HCT116 (cell line): ENCODE measurements around the gene A2ML1.
"Not testable (repeated sequence)": the region's sequence is repeated elsewhere in the genome, so short reads cannot be mapped to it uniquely, and the experiment has no call there.

Experiments used
- CTCF ChIP-seq, 3 experiments: fragments of 200-600 bp in 1 of 3; sonication (generic) in 1 of 3; IDR thresholded peaks in 2 of 3; conservative IDR thresholded peaks in 1 of 3; 2 replicates each; pipeline ENCODE4 v1.5.1; 2012 to 2017; ENCODE audit warnings: low read depth in 2 of 3, low read length in 2 of 3, antibody characterized with exemption in 1 of 3, borderline replicate concordance in 1 of 3, control low read depth in 1 of 3, mild to moderate bottlenecking in 1 of 3, mixed read lengths in 1 of 3, mixed run types in 1 of 3, moderate library complexity in 1 of 3; ENCODE audit not compliant: insufficient read depth in 1 of 3
- MAX ChIP-seq: IDR thresholded peaks from 2 replicates; pipeline ENCODE4 v1.6.1; 2012
- POLR2A ChIP-seq: IDR thresholded peaks from 2 replicates; pipeline ENCODE4 v1.7.0; 2011; ENCODE audit warnings: borderline replicate concordance; ENCODE audit not compliant: insufficient read depth, insufficient read length; ENCODE audit errors: extremely low read depth
- POLR2AphosphoS5 ChIP-seq: IDR thresholded peaks from 2 replicates; pipeline ENCODE4 v1.6.1; 2011; ENCODE audit warnings: mild to moderate bottlenecking, low read depth, low read length, moderate library complexity
- SIN3A ChIP-seq: IDR thresholded peaks from 2 replicates; pipeline ENCODE4 v1.6.1; 2012; ENCODE audit warnings: low read depth
- TCF7L2 ChIP-seq: IDR thresholded peaks from 2 replicates; pipeline ENCODE4 v1.7.0; 2011; ENCODE audit warnings: borderline replicate concordance, inconsistent platforms; ENCODE audit not compliant: insufficient read depth, insufficient read length; ENCODE audit errors: extremely low read depth

GRCh38 chr12:8902703-8903102 lies 80.3 kb downstream of the A2ML1 start:
- TF ChIP-seq CTCF (IDR thresholded peaks at IDR 0.05 in 2 of 3, conservative IDR thresholded peaks at IDR 0.05 in 1 of 3; ENCODE audit: borderline replicate concordance in 1 of 3, insufficient read depth in 1 of 3, low read depth in 2 of 3, low read length in 2 of 3); POLR2A; SIN3A; TCF7L2; MAX; POLR2AphosphoS5: not testable (repeated sequence)
